HL-60 (cell line): Measurements from ENCODE around the gene DHX16.
A peak's percentile ranks its signal among the peaks of the same experiment; 100 is the strongest.

Source experiments
- DNase-seq, 2 experiments: peaks; one replicate each; pipeline ENCODE4 v3.0.0-alpha.2; 2010 to 2020; ENCODE audit warnings: low read depth in 1 of 2, low spot score in 1 of 2
- H3K27ac ChIP-seq: fragments of 250-450 bp; sonication (Bioruptor Pico); replicated peaks from 2 replicates; pipeline ENCODE4 v1.5.1; 2020; ENCODE audit warnings: mild to moderate bottlenecking, moderate library complexity
- H3K27me3 ChIP-seq: fragments of 250-450 bp; sonication (Bioruptor Pico); 2 replicates; pipeline ENCODE4 v1.5.1; 2021; ENCODE audit warnings: mild to moderate bottlenecking, moderate library complexity; ENCODE audit not compliant: insufficient read depth, poor library complexity, severe bottlenecking
- H3K4me3 ChIP-seq: replicated peaks from 2 replicates; pipeline ENCODE4 v1.5.1; 2011; ENCODE audit warnings: mild to moderate bottlenecking, control low read depth, low read length; ENCODE audit not compliant: insufficient read depth
- CTCF ChIP-seq: IDR thresholded peaks from one replicate; pipeline ENCODE4 v1.5.1; 2011; ENCODE audit warnings: low read length, control low read depth, inconsistent platforms; ENCODE audit not compliant: insufficient read depth
- GABPA ChIP-seq: IDR thresholded peaks from 2 replicates; pipeline ENCODE4 v1.6.1; 2012; ENCODE audit warnings: low read depth
- POLR2AphosphoS5 ChIP-seq: IDR thresholded peaks from 2 replicates; pipeline ENCODE4 v1.6.1; 2012; ENCODE audit warnings: low read depth
- REST ChIP-seq: IDR thresholded peaks from 2 replicates; pipeline ENCODE4 v1.6.1; 2012; ENCODE audit warnings: low read depth; ENCODE audit not compliant: insufficient replicate concordance
- SPI1 ChIP-seq: IDR thresholded peaks from 2 replicates; pipeline ENCODE4 v1.6.1; 2012; ENCODE audit warnings: low read depth, mild to moderate bottlenecking, borderline replicate concordance

The DHX16 gene

GRCh38 chr6:30683980-30684338 lies 11.2 kb upstream of the DHX16 start:
- DNase-seq = peak in 1 of 2 experiments; percentile 13
- H3K4me3 ChIP-seq = peak overlapping the region; percentile 60
- H3K27ac ChIP-seq = peak overlapping the region; percentile 94

DNA sequence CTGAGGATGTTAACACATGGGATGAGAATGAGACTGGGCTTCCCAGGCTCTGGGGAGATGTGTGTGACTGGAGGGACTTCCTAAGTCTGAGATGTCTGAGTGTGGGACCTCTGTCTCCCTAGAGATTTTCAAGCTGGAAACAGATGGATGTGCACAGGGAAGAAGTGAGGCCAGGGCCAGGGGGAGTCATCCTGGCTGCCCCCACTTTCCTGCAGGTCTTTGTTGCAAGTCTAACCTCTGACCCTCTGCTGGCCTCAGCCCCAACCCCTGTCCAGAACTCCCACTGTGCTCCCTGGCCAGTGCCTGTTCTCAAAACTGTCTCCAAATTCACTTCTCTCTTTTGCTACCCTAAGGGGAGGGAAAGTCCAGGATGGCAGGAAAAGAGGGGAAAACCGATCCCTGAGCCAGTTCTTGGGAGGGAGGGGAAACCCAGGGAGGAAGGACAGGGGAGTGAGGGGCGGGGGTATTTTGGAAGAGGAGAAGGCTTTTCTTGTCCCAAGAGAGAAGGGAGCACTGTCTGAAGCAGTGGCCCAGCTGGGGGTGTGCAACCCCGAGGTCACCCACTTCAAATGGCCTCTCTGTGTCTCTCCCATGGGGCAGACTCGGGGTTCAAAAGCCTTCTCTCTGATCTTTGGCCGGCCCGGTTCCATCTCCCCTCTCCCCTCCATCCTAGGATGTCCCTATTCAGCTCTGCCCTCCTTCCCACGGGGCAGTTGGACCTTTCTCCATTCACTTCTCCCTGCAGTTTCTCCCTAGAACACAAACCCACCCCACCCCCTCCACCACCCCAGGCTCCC lies 10.6 kb upstream of the DHX16 start:
- no peaks in the 10 kb centered on the region for H3K27me3 ChIP-seq
- no peak for DNase-seq
- H3K4me3 ChIP-seq = peak overlapping the region; percentile 60
- H3K27ac ChIP-seq = peak overlapping the region; percentile 94
- TF ChIP-seq GABPA = no peak
- TF ChIP-seq SPI1 = peak; percentile 38; the same call in 1 of the 2 replicates
- TF ChIP-seq CTCF = no peak
- no peak for TF ChIP-seq POLR2AphosphoS5
- no peak for TF ChIP-seq REST

More at GRCh38 chr6:30683980-30684338, 11.2 kb upstream of the DHX16 start:
- TF ChIP-seq POLR2AphosphoS5 (no peak), REST (no peak), CTCF (no peak), SPI1 (no peak), GABPA (no peak)
- no peaks in the 10 kb centered on the region for H3K27me3 ChIP-seq

- peak; percentile 63 for TF ChIP-seq REST
- TF ChIP-seq GABPA = peak; percentile 85
- no peak for TF ChIP-seq CTCF
- peak; percentile 99 for TF ChIP-seq POLR2AphosphoS5
- peak; percentile 80 for TF ChIP-seq SPI1
- DNase-seq = peak; percentile 96 to 99
These were observed 9.6 kb upstream of the DHX16 start for GRCh38 chr6:30682143-30683117.

More at GRCh38 chr6:30682143-30683117, 9.6 kb upstream of the DHX16 start:
- H3K4me3 ChIP-seq = peak overlapping the region; percentile 60
- no peaks in the 10 kb centered on the region for H3K27me3 ChIP-seq
- peak overlapping the region; percentile 94 for H3K27ac ChIP-seq
